Upper lobe of right lung (tissue), 1 donor: Measurements from ENCODE around the gene MTMR11. TPM values are rescaled to one million over a fixed set of nuclear protein-coding genes. Genes with fewer than 3 reads are reported as not detected.
A peak's percentile ranks its signal among the peaks of the same experiment; 100 is the strongest.

Experiments
- ATAC-seq: fragments of 200-7000 bp; cut with Tn5 transposase; one replicate; pipeline ENCODE4 v1.9.1; 2020; ENCODE audit warnings: mild to moderate bottlenecking, moderate library complexity
- DNase-seq: peaks from one replicate; pipeline ENCODE4 v3.0.0-alpha.2; 2020
- H3K27ac ChIP-seq: fragments of 200-600 bp; one replicate; pipeline ENCODE4 v1.8.0; 2022
- H3K27me3 ChIP-seq: fragments of 200-600 bp; one replicate; pipeline ENCODE4 v1.8.0; 2022; ENCODE audit warnings: mild to moderate bottlenecking
- H3K36me3 ChIP-seq: fragments of 200-600 bp; one replicate; pipeline ENCODE4 v1.8.0; 2022
- H3K4me1 ChIP-seq: fragments of 200-600 bp; one replicate; pipeline ENCODE4 v1.8.0; 2022
- H3K4me3 ChIP-seq: fragments of 200-600 bp; one replicate; pipeline ENCODE4 v1.8.0; 2022; ENCODE audit warnings: mild to moderate bottlenecking
- H3K9me3 ChIP-seq: fragments of 200-600 bp; one replicate; pipeline ENCODE4 v1.8.0; 2022
- intact Hi-C: fragments of 100-400 bp; cut with DNase I; formaldehyde crosslinking; loops from one replicate; pipeline ENCODE4 v1.11.0; 2022
- total RNA-seq: library from RNA; stranded (reverse); fragmentation: NEBNext Ultra II Directional; extraction: Animal tissue kit (Norgen Biotek cat#: 25700); gene quantifications from one replicate; pipeline ENCODE4 v1.2.1, GENCODE V29; 2021
- TF ChIP-seq, protein P1 (sequence below): fragments of 200-600 bp; IDR thresholded peaks from one replicate; pipeline ENCODE4 v1.8.0; 2022; ENCODE audit warnings: antibody characterized with exemption
- donor health status: DM: no; HTN: yes; CAD: no; lungs with severe emphysema.

MTMR11 gene
- total RNA-seq, 1 donor from 2014 or later, result 17.1 TPM

DNA sequence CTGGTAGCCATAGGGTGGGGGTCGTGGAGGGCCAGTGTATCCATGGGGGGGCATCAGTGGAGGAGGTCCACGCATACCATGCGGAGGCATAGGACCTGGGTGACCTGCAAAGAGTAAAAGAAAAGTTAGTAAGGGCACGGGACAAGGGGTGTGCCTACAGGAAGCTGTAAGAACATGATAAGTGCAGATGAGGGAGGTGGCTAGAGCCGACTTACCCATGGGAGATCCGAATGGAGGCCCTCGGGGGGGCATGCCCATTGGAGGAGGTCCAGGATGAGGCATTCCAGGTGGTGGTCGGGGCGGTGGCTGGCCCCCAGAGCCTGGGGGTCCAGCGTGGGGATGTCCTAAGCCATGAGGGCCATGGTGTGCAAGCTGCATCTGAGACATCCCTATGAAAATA lies 13.1 kb downstream of the MTMR11 start:
- H3K36me3 ChIP-seq, result peaks cover 43% of the 10 kb centered on the region
- H3K9me3 ChIP-seq, result no peaks in the 10 kb centered on the region
- H3K27me3 ChIP-seq, result no peaks in the 10 kb centered on the region
- H3K27ac ChIP-seq, result no peak overlapping the region
- DNase-seq, result no peak
- H3K4me1 ChIP-seq, result peaks cover 18% of the 10 kb centered on the region
- intact Hi-C loops, result no loop called here
- no peak for ATAC-seq
- no peak overlapping the region for H3K4me3 ChIP-seq
- TF ChIP-seq, protein P1, sequence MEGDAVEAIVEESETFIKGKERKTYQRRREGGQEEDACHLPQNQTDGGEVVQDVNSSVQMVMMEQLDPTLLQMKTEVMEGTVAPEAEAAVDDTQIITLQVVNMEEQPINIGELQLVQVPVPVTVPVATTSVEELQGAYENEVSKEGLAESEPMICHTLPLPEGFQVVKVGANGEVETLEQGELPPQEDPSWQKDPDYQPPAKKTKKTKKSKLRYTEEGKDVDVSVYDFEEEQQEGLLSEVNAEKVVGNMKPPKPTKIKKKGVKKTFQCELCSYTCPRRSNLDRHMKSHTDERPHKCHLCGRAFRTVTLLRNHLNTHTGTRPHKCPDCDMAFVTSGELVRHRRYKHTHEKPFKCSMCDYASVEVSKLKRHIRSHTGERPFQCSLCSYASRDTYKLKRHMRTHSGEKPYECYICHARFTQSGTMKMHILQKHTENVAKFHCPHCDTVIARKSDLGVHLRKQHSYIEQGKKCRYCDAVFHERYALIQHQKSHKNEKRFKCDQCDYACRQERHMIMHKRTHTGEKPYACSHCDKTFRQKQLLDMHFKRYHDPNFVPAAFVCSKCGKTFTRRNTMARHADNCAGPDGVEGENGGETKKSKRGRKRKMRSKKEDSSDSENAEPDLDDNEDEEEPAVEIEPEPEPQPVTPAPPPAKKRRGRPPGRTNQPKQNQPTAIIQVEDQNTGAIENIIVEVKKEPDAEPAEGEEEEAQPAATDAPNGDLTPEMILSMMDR, result no peak

DNA sequence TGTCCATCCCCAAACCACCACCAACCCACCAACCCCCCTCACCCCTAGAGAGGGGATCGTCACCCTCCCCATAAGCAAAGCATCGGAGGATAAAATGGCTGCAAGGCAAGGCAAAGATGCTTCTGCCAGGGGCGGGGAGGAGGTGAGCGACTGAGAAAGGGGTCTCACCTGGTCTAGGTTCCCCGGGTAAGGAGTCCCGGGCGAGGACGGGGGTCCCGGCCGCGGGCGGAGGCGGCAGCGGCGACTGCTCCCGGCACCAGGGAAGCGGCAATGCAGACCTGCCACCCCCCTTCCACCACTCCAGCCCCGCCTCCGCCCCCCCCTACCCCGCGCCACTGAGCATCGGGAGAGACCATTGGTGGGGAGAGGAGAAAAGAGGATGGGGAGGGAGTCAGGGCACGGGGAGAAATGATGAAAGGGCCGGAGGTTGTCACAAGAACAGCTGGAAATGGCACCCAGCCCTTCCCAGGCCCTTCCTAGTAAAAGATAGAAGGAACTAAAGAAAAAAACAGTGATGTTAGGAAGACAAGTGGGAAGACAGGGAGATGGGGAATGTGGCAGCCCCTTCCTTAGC lies 19.0 kb downstream of the MTMR11 start, which contains the start of gene SV2A:
TSS of gene SV2A (minus strand) at position 274 of the 574 bp plus-strand sequence. CDS start 4,004 bp downstream, outside the sequence.
- TF ChIP-seq, protein P1, result no peak

DNA sequence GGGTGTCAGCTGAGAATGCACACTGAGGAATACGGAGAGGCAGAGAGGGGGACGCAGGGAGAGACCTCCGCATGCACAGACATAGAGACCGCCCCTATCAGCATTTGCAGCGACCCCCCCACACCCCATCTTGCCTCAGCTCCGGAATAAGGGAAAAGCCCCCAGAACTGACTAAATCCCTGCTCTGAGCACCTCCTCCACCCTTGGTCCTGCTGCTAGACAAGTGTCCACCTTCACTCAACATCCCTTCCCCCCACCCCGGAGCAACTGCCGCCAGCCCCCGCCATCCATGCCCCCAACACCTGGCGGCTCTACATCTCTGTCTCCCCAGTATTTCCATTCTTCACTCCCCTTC lies 19.8 kb downstream of the MTMR11 start:
- Histone ChIP-seq H3K27ac (no peak overlapping the region), H3K9me3 (no peaks in the 10 kb centered on the region), H3K4me3 (no peak overlapping the region), H3K27me3 (no peaks in the 10 kb centered on the region), H3K36me3 (no peaks in the 10 kb centered on the region), H3K4me1 (peaks cover 14% of the 10 kb centered on the region)
- ATAC-seq (no peak), DNase-seq (no peak)
- TF ChIP-seq, protein P1, result no peak
- intact Hi-C loops, result no loop called here

More for the DNA sequence above, 19.0 kb downstream of the MTMR11 start, which contains the start of gene SV2A:
- H3K27me3 ChIP-seq, result no peaks in the 10 kb centered on the region
- H3K27ac ChIP-seq, result no peak within 1 kb of the TSS
- DNase-seq (no peak), ATAC-seq (peak; percentile 53)
- H3K9me3 ChIP-seq, result no peaks in the 10 kb centered on the region
- intact Hi-C loops, result no loop called here
- peak within 1 kb of the TSS; percentile 49 for H3K4me3 ChIP-seq
- H3K4me1 ChIP-seq, result peaks cover 14% of the 10 kb centered on the region
- peaks cover 4% of the 10 kb centered on the region for H3K36me3 ChIP-seq

- peaks cover 14% of the 10 kb centered on the region for H3K4me1 ChIP-seq
- intact Hi-C loops, result no loop called here
- H3K4me3 ChIP-seq, result no peak overlapping the region
- no peak for DNase-seq
- no peak overlapping the region for H3K27ac ChIP-seq
- no peak for ATAC-seq
- H3K9me3 ChIP-seq, result no peaks in the 10 kb centered on the region
- H3K36me3 ChIP-seq, result no peaks in the 10 kb centered on the region
- H3K27me3 ChIP-seq, result no peaks in the 10 kb centered on the region
- TF ChIP-seq, protein P1, result no peak
Measured at GRCh38 chr1:149916193-149916897, 20.3 kb downstream of the MTMR11 start.

DNA sequence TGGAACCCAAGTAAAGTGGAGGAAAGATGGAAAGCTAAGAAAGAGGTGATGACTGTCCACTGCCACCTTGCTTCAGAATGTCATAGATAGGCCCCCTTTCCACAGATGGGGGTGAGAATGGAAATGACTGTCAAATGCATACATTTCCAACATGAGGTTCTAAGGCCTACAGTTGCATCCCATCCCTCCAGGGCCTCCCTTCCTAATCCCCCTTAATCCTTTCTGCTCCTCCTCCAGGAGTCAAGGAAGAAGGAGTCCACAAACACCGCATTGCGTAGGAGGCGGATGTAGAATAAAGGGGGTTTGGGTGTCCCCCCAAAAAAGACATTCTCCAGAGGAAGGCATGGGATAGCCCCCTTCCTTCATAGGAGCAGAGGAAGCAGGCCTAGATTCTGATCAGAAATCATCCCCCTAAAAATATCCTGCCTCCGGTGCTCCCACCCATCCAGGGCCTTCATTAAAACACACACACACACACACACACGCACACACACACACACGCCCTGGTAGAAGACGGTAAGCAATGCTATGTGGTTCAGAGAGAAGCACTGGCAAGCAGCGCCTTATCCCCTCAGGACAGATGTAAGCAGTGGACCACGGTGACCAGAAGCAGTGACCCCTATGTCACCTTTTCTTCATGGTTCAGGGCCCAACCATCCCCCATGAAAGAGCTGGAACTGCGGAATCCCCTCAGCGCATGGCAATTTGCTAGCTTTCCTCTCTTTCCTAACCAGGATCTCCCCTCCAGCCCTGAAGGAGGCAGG lies 21.1 kb downstream of the MTMR11 start:
- ATAC-seq (no peak), DNase-seq (no peak)
- no peak overlapping the region for H3K4me3 ChIP-seq
- no peaks in the 10 kb centered on the region for H3K27me3 ChIP-seq
- TF ChIP-seq, protein P1, result no peak
- intact Hi-C loops, result no loop called here
- no peak overlapping the region for H3K27ac ChIP-seq
- peaks cover 14% of the 10 kb centered on the region for H3K4me1 ChIP-seq
- H3K9me3 ChIP-seq, result no peaks in the 10 kb centered on the region
- no peaks in the 10 kb centered on the region for H3K36me3 ChIP-seq
